Measurements from ENCODE around the gene RUSC2. TPM values are rescaled to one million over a fixed set of nuclear protein-coding genes. Genes with fewer than 3 reads are reported as not detected.
"Not testable (repeated sequence)": the region's sequence is repeated elsewhere in the genome, so short reads cannot be mapped to it uniquely, and the experiment has no call there.

Gene RUSC2
- total and polyA plus RNA-seq, 2 experiments from 2014 or later: 16.6 to 17.7 TPM

- Histone ChIP-seq H4K20me1 (ENCODE audit: insufficient read depth, poor library complexity, severe bottlenecking) (no peaks in the 10 kb centered on the region), H3K27ac (peak overlapping the region; percentile 90), H3K79me2 (peaks cover 30% of the 10 kb centered on the region), H3K4me3 (peak overlapping the region; percentile 47), H3K4me2 (peak overlapping the region; percentile 94), H3K9me3 (ENCODE audit: low read depth) (no peaks in the 10 kb centered on the region), H3K27me3 (no peaks in the 10 kb centered on the region), H3K9me2 (replicated peaks; ENCODE audit: insufficient read depth) (no peaks in the 10 kb centered on the region), H2AFZ (peak overlapping the region; percentile 48), H3K36me3 (replicated peaks; ENCODE audit: insufficient read depth, low read depth) (no peaks in the 10 kb centered on the region), H3K4me1 (ENCODE audit: insufficient read depth) (peaks cover 12% of the 10 kb centered on the region)
- no peak for DNase-seq (ENCODE audit: low spot score)
- TF ChIP-seq EZH2phosphoT487 (IDR thresholded peaks at IDR 0.05; ENCODE audit: low read depth, severe bottlenecking, unreplicated experiment): no peak
- TF ChIP-seq EZH2 (IDR thresholded peaks at IDR 0.05; ENCODE audit: borderline replicate concordance): no peak
- TF ChIP-seq CTCF (IDR thresholded peaks at IDR 0.05; ENCODE audit: poor library complexity): no peak
- WGBS (ENCODE audit: low lambda C conversion rate, missing lambda C conversion rate): 60% methylated on average over 10 of the region's 10 CpGs
Observed at GRCh38 chr9:35488566-35489312, 1.2 kb upstream of the RUSC2 start.

- no peaks in the 10 kb centered on the region for H3K36me3 ChIP-seq (replicated peaks; ENCODE audit: insufficient read depth, low read depth)
- no peaks in the 10 kb centered on the region for H3K27me3 ChIP-seq
- no peak for TF ChIP-seq EZH2 (IDR thresholded peaks at IDR 0.05; ENCODE audit: borderline replicate concordance)
- TF ChIP-seq CTCF (IDR thresholded peaks at IDR 0.05; ENCODE audit: poor library complexity): no peak
- no peak for TF ChIP-seq EZH2phosphoT487 (IDR thresholded peaks at IDR 0.05; ENCODE audit: low read depth, severe bottlenecking, unreplicated experiment)
- peaks cover 12% of the 10 kb centered on the region for H3K4me1 ChIP-seq (ENCODE audit: insufficient read depth)
- no peaks in the 10 kb centered on the region for H4K20me1 ChIP-seq (ENCODE audit: insufficient read depth, poor library complexity, severe bottlenecking)
- peak overlapping the region; percentile 90 for H3K27ac ChIP-seq
- no peaks in the 10 kb centered on the region for H3K9me2 ChIP-seq (replicated peaks; ENCODE audit: insufficient read depth)
- H3K4me3 ChIP-seq: peak overlapping the region; percentile 47
- peaks cover 42% of the 10 kb centered on the region for H3K79me2 ChIP-seq
- peak; percentile 51 for DNase-seq (ENCODE audit: low spot score)
- 5% methylated on average over 29 of the region's 44 CpGs for WGBS (ENCODE audit: low lambda C conversion rate, missing lambda C conversion rate)
- H2AFZ ChIP-seq: peak overlapping the region; percentile 48
- H3K9me3 ChIP-seq (ENCODE audit: low read depth): no peaks in the 10 kb centered on the region
- H3K4me2 ChIP-seq: peak overlapping the region; percentile 94
Observed at GRCh38 chr9:35490155-35490909, 421 bp downstream of the RUSC2 start.

GRCh38 chr9:35490910-35491465 is 1.1 kb downstream of the RUSC2 start:
- peak overlapping the region; percentile 94 for H3K4me2 ChIP-seq
- peak; percentile 34 for DNase-seq (ENCODE audit: low spot score)
- H3K27me3 ChIP-seq: no peaks in the 10 kb centered on the region
- peaks cover 48% of the 10 kb centered on the region for H3K79me2 ChIP-seq
- H3K4me1 ChIP-seq (ENCODE audit: insufficient read depth): peaks cover 12% of the 10 kb centered on the region
- peak overlapping the region; percentile 47 for H3K4me3 ChIP-seq
- H3K9me3 ChIP-seq (ENCODE audit: low read depth): no peaks in the 10 kb centered on the region
- no peaks in the 10 kb centered on the region for H3K36me3 ChIP-seq (replicated peaks; ENCODE audit: insufficient read depth, low read depth)
- H3K27ac ChIP-seq: peak overlapping the region; percentile 90
- peak overlapping the region; percentile 48 for H2AFZ ChIP-seq
- whole genome bisulfite sequencing (ENCODE audit: low lambda C conversion rate, missing lambda C conversion rate): 31% methylated on average over 12 of the region's 12 CpGs
- H4K20me1 ChIP-seq (ENCODE audit: insufficient read depth, poor library complexity, severe bottlenecking): no peaks in the 10 kb centered on the region
- H3K9me2 ChIP-seq (replicated peaks; ENCODE audit: insufficient read depth): no peaks in the 10 kb centered on the region
- no peak for TF ChIP-seq EZH2phosphoT487 (IDR thresholded peaks at IDR 0.05; ENCODE audit: low read depth, severe bottlenecking, unreplicated experiment)

- peaks cover 65% of the 10 kb centered on the region for H3K79me2 ChIP-seq
- not testable (repeated sequence) for H3K27ac ChIP-seq; DNase-seq (ENCODE audit: low spot score); H3K4me2 ChIP-seq; H3K36me3 ChIP-seq (replicated peaks; ENCODE audit: insufficient read depth, low read depth); H3K9me2 ChIP-seq (replicated peaks; ENCODE audit: insufficient read depth); H3K4me3 ChIP-seq; H4K20me1 ChIP-seq (ENCODE audit: insufficient read depth, poor library complexity, severe bottlenecking); H2AFZ ChIP-seq; H3K27me3 ChIP-seq; H3K9me3 ChIP-seq (ENCODE audit: low read depth)
- H3K4me1 ChIP-seq (ENCODE audit: insufficient read depth): peaks cover 12% of the 10 kb centered on the region
- WGBS (ENCODE audit: low lambda C conversion rate, missing lambda C conversion rate): 95% methylated on average over 1 of the region's 1 CpG
Observed at GRCh38 chr9:35493119-35493518, 3.2 kb downstream of the RUSC2 start.

Measured in hepatocyte (in vitro differentiated cells).